HG02588 (cell line): ENCODE results near the gene PADI1.

ENCODE experiments used
- ATAC-seq: cut with Tn5 transposase; IDR thresholded peaks from one replicate; pipeline ENCODE4 v1.9.1; 2021; ENCODE audit warnings: mild to moderate bottlenecking, moderate library complexity; ENCODE audit not compliant: unreplicated experiment

Gene PADI1

GRCh38 chr1:17204546-17205440 lies at the start of gene PADI1:
Gene PADI1 (plus strand): TSS chr1:17205128. CDS start chr1:17205218, 90 bp downstream.
- no peak for ATAC-seq

- ATAC-seq: no peak
Observed at GRCh38 chr1:17155257-17155920, 49.5 kb upstream of the PADI1 start.

- ATAC-seq: no peak
Observed at GRCh38 chr1:17156108-17156507, 48.8 kb upstream of the PADI1 start.

- ATAC-seq: no peak
Observed at GRCh38 chr1:17158961-17159360, 46.0 kb upstream of the PADI1 start.

- ATAC-seq: no peak
Observed at GRCh38 chr1:17161137-17161740, 43.7 kb upstream of the PADI1 start.

- ATAC-seq: no peak
Observed at GRCh38 chr1:17161926-17162800, 42.8 kb upstream of the PADI1 start.

- ATAC-seq: no peak
Observed at GRCh38 chr1:17162941-17163340, 42.0 kb upstream of the PADI1 start.

GRCh38 chr1:17163371-17163770 lies 41.6 kb upstream of the PADI1 start:
- no peak for ATAC-seq

GRCh38 chr1:17163789-17164666 lies 40.9 kb upstream of the PADI1 start:
- ATAC-seq: no peak

- ATAC-seq: no peak
Observed at GRCh38 chr1:17165823-17166222, 39.1 kb upstream of the PADI1 start.

- ATAC-seq: no peak
Observed at GRCh38 chr1:17167041-17167785, 37.7 kb upstream of the PADI1 start.

GRCh38 chr1:17167786-17168090 lies 37.2 kb upstream of the PADI1 start:
- no peak for ATAC-seq

GRCh38 chr1:17168091-17168876 lies 36.6 kb upstream of the PADI1 start:
- ATAC-seq: no peak

GRCh38 chr1:17170571-17170970 lies 34.4 kb upstream of the PADI1 start:
- no peak for ATAC-seq

- no peak for ATAC-seq
Observed at GRCh38 chr1:17173217-17173616, 31.7 kb upstream of the PADI1 start.

- ATAC-seq: no peak
Observed at GRCh38 chr1:17176306-17177061, 28.4 kb upstream of the PADI1 start.

GRCh38 chr1:17177651-17178050 lies 27.3 kb upstream of the PADI1 start:
- ATAC-seq: no peak
